Testis (tissue), 2 donors: Measurements from ENCODE around the gene LGSN.

ENCODE experiments used
- CTCF ChIP-seq, 3 experiments: fragments of 450-650 bp in 2 of 3; fragments of 200-600 bp in 1 of 3; sonication (generic) in 1 of 3; IDR thresholded peaks; one replicate each; pipeline ENCODE4 v1.5.1; 2016 to 2019; ENCODE audit warnings: antibody characterized with exemption in 3 of 3, mild to moderate bottlenecking in 2 of 3, moderate library complexity in 1 of 3
- POLR2A ChIP-seq: fragments of 450-650 bp; IDR thresholded peaks from one replicate; pipeline ENCODE4 v1.6.1; 2017; ENCODE audit warnings: antibody characterized with exemption, mild to moderate bottlenecking, moderate library complexity

- TF ChIP-seq POLR2A (no peak), CTCF (IDR thresholded peaks at IDR 0.05) (no peak)
These were observed 69.8 kb downstream of the LGSN start for GRCh38 chr6:63249875-63250482.
